Cardiac muscle cell (in vitro differentiated cells and primary cell): ENCODE results near the gene TIMM22. TPM values are rescaled to one million over a fixed set of nuclear protein-coding genes. Genes with fewer than 3 reads are reported as not detected.

Experiments used
- DNase-seq, 2 donors: peaks; one replicate each; pipeline versions ENCODE4 v3.0.0 to v3.0.0-alpha.2; 2010 to 2017; ENCODE audit warnings: low read depth in 1 of 2, low spot score in 1 of 2
- H3K27ac ChIP-seq: fragments of 200-600 bp; sonication (generic); 2 replicates; pipeline ENCODE4 v1.5.1; 2016
- H3K27me3 ChIP-seq: fragments of 200-600 bp; sonication (generic); 2 replicates; pipeline ENCODE4 v1.6.0; 2016; ENCODE audit warnings: control low read depth
- H3K36me3 ChIP-seq: fragments of 200-600 bp; sonication (generic); 2 replicates; pipeline ENCODE4 v1.5.1; 2016; ENCODE audit warnings: control low read depth
- H3K4me1 ChIP-seq: fragments of 200-600 bp; sonication (generic); 2 replicates; pipeline ENCODE4 v1.8.1; 2017; ENCODE audit warnings: low read depth, mild to moderate bottlenecking, mixed run types
- H3K4me3 ChIP-seq: fragments of 200-600 bp; sonication (generic); 2 replicates; pipeline ENCODE4 v1.5.1; 2016; ENCODE audit warnings: mild to moderate bottlenecking
- H3K9me3 ChIP-seq: fragments of 200-600 bp; sonication (generic); 2 replicates; pipeline ENCODE4 v1.5.1; 2017; ENCODE audit warnings: low read depth, mild to moderate bottlenecking, control low read depth
- polyA plus RNA-seq: library from polyadenylated mRNA; unstranded; fragments of >200 nt; fragmentation: Nextera tagmentation; extraction: Ambion mirVana; gene quantifications from 2 replicates; pipeline ENCODE4 v1.2.1, GENCODE V29; 2016
- total RNA-seq: library from RNA; depleted of rRNA; stranded (reverse); fragments of >200 nt; gene quantifications from 2 replicates; pipeline ENCODE4 v1.2.3, GENCODE V29; 2016
- TF ChIP-seq, protein P1 (sequence below): IDR thresholded peaks from 2 replicates; pipeline ENCODE4 v1.5.1; 2012; ENCODE audit warnings: low read depth, mild to moderate bottlenecking, low read length

The TIMM22 gene
- total and polyA plus RNA-seq, 2 experiments from 2014 or later = 28.4 to 33.1 TPM

DNA sequence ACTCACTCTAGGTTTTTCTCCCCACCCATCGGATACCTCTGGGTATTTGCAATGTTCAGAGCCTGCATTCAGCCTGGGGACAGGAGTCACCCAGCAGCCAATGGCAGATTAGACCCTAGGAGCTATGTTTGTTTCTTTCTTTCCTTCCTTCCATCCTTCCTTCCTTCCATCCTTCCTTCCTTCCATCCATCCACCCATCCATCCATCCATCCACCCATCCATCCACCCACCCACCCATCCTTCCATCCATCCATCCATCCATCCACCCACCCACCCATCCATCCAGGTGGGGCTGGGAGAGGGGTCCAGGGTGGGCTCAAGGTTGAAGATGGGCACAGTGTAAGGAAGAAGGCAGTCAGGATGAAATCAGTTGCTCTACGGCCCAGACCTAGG lies 39.9 kb downstream of the TIMM22 start:
- Histone ChIP-seq H3K27me3 (peaks cover 9% of the 10 kb centered on the region), H3K27ac (no peak overlapping the region), H3K36me3 (no peaks in the 10 kb centered on the region), H3K9me3 (no peaks in the 10 kb centered on the region), H3K4me3 (no peak overlapping the region), H3K4me1 (peaks cover 12% of the 10 kb centered on the region)
- DNase-seq = no peak
- TF ChIP-seq, protein P1, sequence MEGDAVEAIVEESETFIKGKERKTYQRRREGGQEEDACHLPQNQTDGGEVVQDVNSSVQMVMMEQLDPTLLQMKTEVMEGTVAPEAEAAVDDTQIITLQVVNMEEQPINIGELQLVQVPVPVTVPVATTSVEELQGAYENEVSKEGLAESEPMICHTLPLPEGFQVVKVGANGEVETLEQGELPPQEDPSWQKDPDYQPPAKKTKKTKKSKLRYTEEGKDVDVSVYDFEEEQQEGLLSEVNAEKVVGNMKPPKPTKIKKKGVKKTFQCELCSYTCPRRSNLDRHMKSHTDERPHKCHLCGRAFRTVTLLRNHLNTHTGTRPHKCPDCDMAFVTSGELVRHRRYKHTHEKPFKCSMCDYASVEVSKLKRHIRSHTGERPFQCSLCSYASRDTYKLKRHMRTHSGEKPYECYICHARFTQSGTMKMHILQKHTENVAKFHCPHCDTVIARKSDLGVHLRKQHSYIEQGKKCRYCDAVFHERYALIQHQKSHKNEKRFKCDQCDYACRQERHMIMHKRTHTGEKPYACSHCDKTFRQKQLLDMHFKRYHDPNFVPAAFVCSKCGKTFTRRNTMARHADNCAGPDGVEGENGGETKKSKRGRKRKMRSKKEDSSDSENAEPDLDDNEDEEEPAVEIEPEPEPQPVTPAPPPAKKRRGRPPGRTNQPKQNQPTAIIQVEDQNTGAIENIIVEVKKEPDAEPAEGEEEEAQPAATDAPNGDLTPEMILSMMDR = no peak

DNA sequence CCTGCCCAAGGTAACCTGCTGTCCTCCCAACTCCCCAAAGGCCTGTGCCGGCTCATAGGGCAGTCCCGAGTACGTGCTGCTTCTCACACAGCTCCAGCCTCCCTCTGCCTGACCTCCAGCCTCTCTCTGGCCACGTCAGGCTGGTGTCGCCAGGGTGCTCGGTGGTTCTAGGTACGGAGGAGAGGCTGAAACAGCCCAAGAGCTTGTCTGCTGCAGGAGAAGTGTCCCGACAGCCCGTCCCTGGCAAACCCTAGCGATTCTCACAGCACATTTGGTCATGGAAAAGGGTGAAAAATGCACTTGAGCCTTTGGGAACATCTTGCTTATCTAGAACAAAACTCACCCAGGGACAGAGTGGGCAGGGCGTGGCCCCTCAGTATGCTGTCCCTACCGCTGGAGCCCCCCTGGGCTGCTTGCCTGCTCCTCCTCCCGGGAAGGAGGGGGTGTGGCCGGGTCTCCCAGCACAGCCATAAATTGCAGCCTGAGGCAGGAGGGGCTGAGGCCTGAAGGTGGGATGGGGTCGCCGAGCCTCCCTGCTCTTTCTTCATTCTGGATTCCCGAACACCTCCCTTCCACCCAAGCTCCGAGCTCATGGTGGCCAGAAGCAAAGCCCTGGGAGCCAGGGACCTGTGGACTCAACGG lies 40.4 kb downstream of the TIMM22 start:
- Histone ChIP-seq H3K27ac (no peak overlapping the region), H3K27me3 (peaks cover 6% of the 10 kb centered on the region), H3K36me3 (no peaks in the 10 kb centered on the region), H3K4me1 (peaks cover 7% of the 10 kb centered on the region), H3K9me3 (no peaks in the 10 kb centered on the region), H3K4me3 (no peak overlapping the region)
- DNase-seq = no peak
- TF ChIP-seq, protein P1 = no peak

DNA sequence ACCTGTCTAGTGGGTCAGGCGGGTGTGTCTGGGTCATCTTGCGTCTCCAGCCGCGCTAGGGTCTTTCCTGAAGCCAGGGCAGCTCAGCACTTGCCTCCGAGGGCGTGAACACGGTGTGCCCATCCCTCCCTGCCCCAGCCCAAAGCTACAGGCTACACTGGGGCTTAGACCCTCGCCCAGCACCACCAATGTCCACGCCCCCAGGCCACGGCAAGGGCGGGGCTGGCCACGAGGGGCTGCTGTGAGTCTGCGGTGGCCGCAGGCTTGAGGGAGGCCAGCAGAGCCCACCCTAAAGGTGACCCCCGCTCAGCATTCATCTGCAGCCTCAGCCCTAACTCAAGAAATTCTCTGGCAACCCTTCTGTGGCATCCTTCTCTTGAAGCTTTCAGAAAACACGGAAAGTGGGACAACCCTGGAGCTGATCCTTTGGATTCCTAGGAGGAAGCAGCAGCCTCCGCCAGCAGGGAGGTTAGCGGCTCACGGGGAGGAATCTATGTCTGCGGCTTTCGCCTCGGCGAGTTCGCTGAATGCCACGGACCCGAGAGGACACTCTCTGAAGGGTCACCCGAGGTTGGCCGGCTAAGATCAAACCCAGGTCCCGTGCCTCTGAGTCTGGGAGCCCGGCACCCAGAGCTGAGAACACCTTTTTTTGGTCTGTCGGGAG lies 41.7 kb downstream of the TIMM22 start:
- H3K27ac ChIP-seq = no peak overlapping the region
- TF ChIP-seq, protein P1 = no peak
- DNase-seq = no peak
- no peaks in the 10 kb centered on the region for H3K9me3 ChIP-seq
- no peak overlapping the region for H3K4me3 ChIP-seq
- peaks cover 10% of the 10 kb centered on the region for H3K4me1 ChIP-seq
- H3K27me3 ChIP-seq = no peaks in the 10 kb centered on the region
- H3K36me3 ChIP-seq = no peaks in the 10 kb centered on the region

DNA sequence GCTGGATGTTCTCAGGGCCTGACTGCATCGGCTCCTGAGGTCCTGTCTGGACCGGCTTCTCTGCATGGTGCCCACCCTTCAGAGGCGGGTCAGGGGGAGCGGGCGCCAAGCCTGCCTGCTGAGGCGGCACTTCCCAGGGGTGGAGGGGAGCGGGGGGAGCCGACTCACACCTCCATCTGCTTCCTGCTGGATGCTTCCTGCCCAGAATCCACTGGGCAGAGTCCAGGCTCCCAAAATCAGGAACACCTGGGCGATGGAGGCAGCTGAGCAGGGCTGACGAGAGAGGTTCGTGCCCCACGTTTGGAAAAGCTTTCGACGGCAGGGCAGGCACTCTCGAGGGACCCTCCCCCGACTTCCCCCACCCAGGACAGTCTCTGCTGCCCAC lies 42.2 kb downstream of the TIMM22 start:
- TF ChIP-seq, protein P1 = no peak
- Histone ChIP-seq H3K4me3 (no peak overlapping the region), H3K27ac (no peak overlapping the region), H3K27me3 (no peaks in the 10 kb centered on the region), H3K9me3 (no peaks in the 10 kb centered on the region), H3K36me3 (no peaks in the 10 kb centered on the region), H3K4me1 (peaks cover 16% of the 10 kb centered on the region)
- no peak for DNase-seq

DNA sequence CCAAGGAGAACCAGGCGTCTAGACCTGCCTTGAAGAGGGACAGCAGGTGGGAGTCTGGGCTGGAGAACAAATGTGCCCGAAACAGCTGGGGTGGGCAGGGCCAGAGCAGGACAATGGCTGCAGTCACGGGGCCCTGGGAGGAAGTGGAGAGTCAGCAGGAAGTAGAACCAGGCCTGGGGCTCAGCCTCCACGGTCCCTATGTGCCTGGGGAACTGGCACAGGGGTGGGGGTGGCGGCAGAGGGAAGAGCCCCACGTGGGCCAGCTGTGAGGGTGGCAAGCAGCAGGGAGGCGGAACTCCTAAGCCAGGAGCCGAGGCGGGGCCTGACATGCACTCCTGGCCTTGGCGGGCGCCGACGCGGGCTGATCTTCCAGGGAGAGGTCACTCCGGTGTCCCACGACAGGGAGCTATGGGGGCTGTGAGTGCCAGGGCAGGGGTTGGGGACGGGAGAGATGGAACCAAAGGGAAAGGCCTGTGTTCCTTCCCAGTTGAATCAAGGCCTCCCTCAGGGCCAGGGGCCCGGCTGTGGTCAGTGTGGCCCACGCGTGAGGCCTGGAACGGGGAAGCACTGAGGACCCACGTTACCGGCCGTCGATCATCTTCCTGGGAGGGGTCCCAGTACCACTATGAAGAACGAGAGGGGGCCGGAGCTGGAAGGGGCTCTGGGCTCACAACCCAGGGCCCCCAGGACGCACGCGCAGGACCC lies 42.7 kb downstream of the TIMM22 start:
- peak in 1 of 2 donors; percentile 12 for DNase-seq
- Histone ChIP-seq H3K4me3 (no peak overlapping the region), H3K36me3 (no peaks in the 10 kb centered on the region), H3K27me3 (no peaks in the 10 kb centered on the region), H3K4me1 (peaks cover 16% of the 10 kb centered on the region), H3K27ac (no peak overlapping the region), H3K9me3 (no peaks in the 10 kb centered on the region)
- TF ChIP-seq, protein P1 = no peak
